DMS79 (cell line): Measurements from ENCODE around the gene USP17L24.
"Not testable (repeated sequence)": the region's sequence is repeated elsewhere in the genome, so short reads cannot be mapped to it uniquely, and the experiment has no call there.

Source experiments
- DNase-seq: peaks from one replicate; lab custom pipeline; 2025; lab: John Stamatoyannopoulos, UW

The USP17L24 gene, protein sequence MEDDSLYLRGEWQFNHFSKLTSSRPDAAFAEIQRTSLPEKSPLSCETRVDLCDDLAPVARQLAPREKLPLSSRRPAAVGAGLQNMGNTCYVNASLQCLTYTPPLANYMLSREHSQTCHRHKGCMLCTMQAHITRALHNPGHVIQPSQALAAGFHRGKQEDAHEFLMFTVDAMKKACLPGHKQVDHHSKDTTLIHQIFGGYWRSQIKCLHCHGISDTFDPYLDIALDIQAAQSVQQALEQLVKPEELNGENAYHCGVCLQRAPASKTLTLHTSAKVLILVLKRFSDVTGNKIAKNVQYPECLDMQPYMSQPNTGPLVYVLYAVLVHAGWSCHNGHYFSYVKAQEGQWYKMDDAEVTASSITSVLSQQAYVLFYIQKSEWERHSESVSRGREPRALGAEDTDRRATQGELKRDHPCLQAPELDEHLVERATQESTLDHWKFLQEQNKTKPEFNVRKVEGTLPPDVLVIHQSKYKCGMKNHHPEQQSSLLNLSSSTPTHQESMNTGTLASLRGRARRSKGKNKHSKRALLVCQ

DNA sequence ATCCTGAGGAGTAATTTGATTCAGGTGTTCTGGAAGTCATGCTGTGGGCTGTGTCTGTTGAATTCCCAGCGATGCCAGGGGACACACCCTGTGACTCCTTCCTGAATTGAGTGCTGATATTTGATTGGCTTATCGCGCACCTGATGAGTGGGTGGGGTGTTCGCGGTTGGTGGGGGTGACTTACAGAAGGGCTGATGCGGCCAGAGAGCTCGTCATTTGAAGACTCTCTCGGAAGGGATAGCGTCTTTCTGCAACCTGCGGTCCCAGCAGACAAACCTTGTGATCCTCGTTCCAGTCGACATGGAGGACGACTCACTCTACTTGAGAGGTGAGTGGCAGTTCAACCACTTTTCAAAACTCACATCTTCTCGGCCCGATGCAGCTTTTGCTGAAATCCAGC is at the start of gene USP17L24:
Gene USP17L24 (plus strand): TSS at position 301 of the 400 bp plus-strand sequence. CDS start 0 bp downstream, at position 301.
- DNase-seq: not testable (repeated sequence)

DNA sequence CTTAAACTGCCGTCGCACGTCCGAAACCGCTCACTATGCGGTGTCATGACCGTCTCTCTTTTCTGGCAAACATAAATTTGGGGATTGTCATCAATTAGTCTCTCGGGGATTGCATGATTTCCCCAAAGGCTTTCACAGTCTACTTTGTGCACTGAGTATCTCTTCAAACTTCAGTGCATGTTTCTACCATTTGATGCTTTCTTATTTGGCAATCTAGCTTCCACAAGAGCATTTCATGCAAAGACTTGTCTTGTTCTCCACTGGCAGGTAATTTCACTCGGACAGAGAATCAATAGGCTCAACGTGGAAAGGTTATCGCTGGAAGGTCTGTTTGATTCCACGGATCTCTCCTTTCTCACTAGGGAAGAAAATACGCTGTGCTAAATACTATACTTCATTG is 774 bp upstream of the USP17L24 start:
- not testable (repeated sequence) for DNase-seq

DNA sequence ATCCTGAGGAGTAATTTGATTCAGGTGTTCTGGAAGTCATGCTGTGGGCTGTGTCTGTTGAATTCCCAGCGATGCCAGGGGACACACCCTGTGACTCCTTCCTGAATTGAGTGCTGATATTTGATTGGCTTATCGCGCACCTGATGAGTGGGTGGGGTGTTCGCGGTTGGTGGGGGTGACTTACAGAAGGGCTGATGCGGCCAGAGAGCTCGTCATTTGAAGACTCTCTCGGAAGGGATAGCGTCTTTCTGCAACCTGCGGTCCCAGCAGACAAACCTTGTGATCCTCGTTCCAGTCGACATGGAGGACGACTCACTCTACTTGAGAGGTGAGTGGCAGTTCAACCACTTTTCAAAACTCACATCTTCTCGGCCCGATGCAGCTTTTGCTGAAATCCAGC is 4.6 kb downstream of the USP17L24 start, which contains the start of gene USP17L25:
Gene USP17L25 (plus strand): TSS at position 301 of the 400 bp plus-strand sequence. CDS start 0 bp downstream, at position 301.
- DNase-seq: not testable (repeated sequence)

DNA sequence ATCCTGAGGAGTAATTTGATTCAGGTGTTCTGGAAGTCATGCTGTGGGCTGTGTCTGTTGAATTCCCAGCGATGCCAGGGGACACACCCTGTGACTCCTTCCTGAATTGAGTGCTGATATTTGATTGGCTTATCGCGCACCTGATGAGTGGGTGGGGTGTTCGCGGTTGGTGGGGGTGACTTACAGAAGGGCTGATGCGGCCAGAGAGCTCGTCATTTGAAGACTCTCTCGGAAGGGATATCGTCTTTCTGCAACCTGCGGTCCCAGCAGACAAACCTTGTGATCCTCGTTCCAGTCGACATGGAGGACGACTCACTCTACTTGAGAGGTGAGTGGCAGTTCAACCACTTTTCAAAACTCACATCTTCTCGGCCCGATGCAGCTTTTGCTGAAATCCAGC is 9.4 kb downstream of the USP17L24 start, which contains the start of gene USP17L26:
Gene USP17L26 (plus strand): TSS at position 301 of the 400 bp plus-strand sequence. CDS start 0 bp downstream, at position 301.
- DNase-seq: not testable (repeated sequence)

DNA sequence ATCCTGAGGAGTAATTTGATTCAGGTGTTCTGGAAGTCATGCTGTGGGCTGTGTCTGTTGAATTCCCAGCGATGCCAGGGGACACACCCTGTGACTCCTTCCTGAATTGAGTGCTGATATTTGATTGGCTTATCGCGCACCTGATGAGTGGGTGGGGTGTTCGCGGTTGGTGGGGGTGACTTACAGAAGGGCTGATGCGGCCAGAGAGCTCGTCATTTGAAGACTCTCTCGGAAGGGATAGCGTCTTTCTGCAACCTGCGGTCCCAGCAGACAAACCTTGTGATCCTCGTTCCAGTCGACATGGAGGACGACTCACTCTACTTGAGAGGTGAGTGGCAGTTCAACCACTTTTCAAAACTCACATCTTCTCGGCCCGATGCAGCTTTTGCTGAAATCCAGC is 14.1 kb downstream of the USP17L24 start, which contains the start of gene USP17L5:
Gene USP17L5 (plus strand): TSS at position 301 of the 400 bp plus-strand sequence. CDS start 0 bp downstream, at position 301.
- DNase-seq: not testable (repeated sequence)

DNA sequence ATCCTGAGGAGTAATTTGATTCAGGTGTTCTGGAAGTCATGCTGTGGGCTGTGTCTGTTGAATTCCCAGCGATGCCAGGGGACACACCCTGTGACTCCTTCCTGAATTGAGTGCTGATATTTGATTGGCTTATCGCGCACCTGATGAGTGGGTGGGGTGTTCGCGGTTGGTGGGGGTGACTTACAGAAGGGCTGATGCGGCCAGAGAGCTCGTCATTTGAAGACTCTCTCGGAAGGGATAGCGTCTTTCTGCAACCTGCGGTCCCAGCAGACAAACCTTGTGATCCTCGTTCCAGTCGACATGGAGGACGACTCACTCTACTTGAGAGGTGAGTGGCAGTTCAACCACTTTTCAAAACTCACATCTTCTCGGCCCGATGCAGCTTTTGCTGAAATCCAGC is 18.9 kb downstream of the USP17L24 start, which contains the start of gene USP17L27:
Gene USP17L27 (plus strand): TSS at position 301 of the 400 bp plus-strand sequence. CDS start 0 bp downstream, at position 301.
- DNase-seq: not testable (repeated sequence)

DNA sequence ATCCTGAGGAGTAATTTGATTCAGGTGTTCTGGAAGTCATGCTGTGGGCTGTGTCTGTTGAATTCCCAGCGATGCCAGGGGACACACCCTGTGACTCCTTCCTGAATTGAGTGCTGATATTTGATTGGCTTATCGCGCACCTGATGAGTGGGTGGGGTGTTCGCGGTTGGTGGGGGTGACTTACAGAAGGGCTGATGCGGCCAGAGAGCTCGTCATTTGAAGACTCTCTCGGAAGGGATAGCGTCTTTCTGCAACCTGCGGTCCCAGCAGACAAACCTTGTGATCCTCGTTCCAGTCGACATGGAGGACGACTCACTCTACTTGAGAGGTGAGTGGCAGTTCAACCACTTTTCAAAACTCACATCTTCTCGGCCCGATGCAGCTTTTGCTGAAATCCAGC is 23.6 kb downstream of the USP17L24 start, which contains the start of gene USP17L28:
Gene USP17L28 (plus strand): TSS at position 301 of the 400 bp plus-strand sequence. CDS start 0 bp downstream, at position 301.
- DNase-seq: not testable (repeated sequence)

DNA sequence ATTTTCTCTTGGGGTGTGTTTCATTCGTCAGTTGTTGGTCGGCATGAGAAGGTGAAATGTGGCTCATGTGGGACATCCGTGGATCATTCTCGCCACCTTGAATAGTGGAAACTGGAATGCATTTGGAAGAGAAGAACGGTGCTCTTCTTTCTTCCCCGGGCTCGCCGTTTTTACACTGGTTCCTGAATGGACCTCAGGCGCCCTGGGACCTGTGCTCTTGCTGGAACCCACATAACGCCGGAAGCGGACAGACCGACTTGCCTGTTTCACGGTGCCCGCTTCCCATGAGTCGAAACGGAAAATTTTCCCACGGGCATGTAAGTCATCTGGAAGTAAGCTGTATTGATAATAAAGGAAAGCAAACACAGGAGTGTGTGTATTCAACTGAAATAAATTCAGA is 25.9 kb downstream of the USP17L24 start:
- DNase-seq: not testable (repeated sequence)

DNA sequence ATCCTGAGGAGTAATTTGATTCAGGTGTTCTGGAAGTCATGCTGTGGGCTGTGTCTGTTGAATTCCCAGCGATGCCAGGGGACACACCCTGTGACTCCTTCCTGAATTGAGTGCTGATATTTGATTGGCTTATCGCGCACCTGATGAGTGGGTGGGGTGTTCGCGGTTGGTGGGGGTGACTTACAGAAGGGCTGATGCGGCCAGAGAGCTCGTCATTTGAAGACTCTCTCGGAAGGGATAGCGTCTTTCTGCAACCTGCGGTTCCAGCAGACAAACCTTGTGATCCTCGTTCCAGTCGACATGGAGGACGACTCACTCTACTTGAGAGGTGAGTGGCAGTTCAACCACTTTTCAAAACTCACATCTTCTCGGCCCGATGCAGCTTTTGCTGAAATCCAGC is 28.4 kb downstream of the USP17L24 start, which contains the start of gene USP17L29:
Gene USP17L29 (plus strand): TSS at position 301 of the 400 bp plus-strand sequence. CDS start 0 bp downstream, at position 301.
- not testable (repeated sequence) for DNase-seq

DNA sequence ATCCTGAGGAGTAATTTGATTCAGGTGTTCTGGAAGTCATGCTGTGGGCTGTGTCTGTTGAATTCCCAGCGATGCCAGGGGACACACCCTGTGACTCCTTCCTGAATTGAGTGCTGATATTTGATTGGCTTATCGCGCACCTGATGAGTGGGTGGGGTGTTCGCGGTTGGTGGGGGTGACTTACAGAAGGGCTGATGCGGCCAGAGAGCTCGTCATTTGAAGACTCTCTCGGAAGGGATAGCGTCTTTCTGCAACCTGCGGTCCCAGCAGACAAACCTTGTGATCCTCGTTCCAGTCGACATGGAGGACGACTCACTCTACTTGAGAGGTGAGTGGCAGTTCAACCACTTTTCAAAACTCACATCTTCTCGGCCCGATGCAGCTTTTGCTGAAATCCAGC is 37.9 kb downstream of the USP17L24 start, which contains the start of gene USP17L30:
Gene USP17L30 (plus strand): TSS at position 301 of the 400 bp plus-strand sequence. CDS start 0 bp downstream, at position 301.
- DNase-seq: not testable (repeated sequence)
